ENCODE results near the gene CDYL. TPM values are rescaled to one million over a fixed set of nuclear protein-coding genes. Genes with fewer than 3 reads are reported as not detected.

The CDYL gene
- total RNA-seq, 1 donor from 2014 or later: 74.1 TPM

- Mint-ChIP-seq H3K4me3 (no peak overlapping the region), H3K27me3 (no peaks in the 10 kb centered on the region), H3K9me3 (peaks cover 12% of the 10 kb centered on the region), H3K27ac (peak overlapping the region; percentile 8), H3K36me3 (peaks cover 26% of the 10 kb centered on the region), H3K4me1 (ENCODE audit: unreplicated experiment) (peaks cover 40% of the 10 kb centered on the region)
- no peak for DNase-seq (ENCODE audit: extremely low spot score, unreplicated experiment)
- TF ChIP-seq CTCF (conservative IDR thresholded peaks at IDR 0.05): no peak
These were observed 12.3 kb downstream of the CDYL start for GRCh38 chr6:4788482-4788881.

- Mint-ChIP-seq H3K27me3 (no peaks in the 10 kb centered on the region), H3K27ac (peak overlapping the region; percentile 68), H3K4me1 (ENCODE audit: unreplicated experiment) (peaks cover 40% of the 10 kb centered on the region), H3K4me3 (peak overlapping the region; percentile 37), H3K9me3 (peaks cover 6% of the 10 kb centered on the region), H3K36me3 (peaks cover 20% of the 10 kb centered on the region)
- TF ChIP-seq CTCF (conservative IDR thresholded peaks at IDR 0.05): peak; percentile 38
- no peak for DNase-seq (ENCODE audit: extremely low spot score, unreplicated experiment)
These were observed 12.9 kb downstream of the CDYL start for GRCh38 chr6:4788953-4789584.

GRCh38 chr6:4790158-4790899, 14.1 kb downstream of the CDYL start:
- peak overlapping the region; percentile 38 for H3K27ac Mint-ChIP-seq
- peaks cover 12% of the 10 kb centered on the region for H3K36me3 Mint-ChIP-seq
- H3K27me3 Mint-ChIP-seq: no peaks in the 10 kb centered on the region

GRCh38 chr6:4794140-4794707, 18.0 kb downstream of the CDYL start:
- H3K4me1 Mint-ChIP-seq (ENCODE audit: unreplicated experiment): peaks cover 21% of the 10 kb centered on the region
- no peak overlapping the region for H3K4me3 Mint-ChIP-seq
- H3K27me3 Mint-ChIP-seq: no peaks in the 10 kb centered on the region
- TF ChIP-seq CTCF (conservative IDR thresholded peaks at IDR 0.05): no peak
- no peak for DNase-seq (ENCODE audit: extremely low spot score, unreplicated experiment)
- H3K9me3 Mint-ChIP-seq: peaks cover 10% of the 10 kb centered on the region
- peaks cover 4% of the 10 kb centered on the region for H3K36me3 Mint-ChIP-seq
- H3K27ac Mint-ChIP-seq: no peak overlapping the region

More at GRCh38 chr6:4790158-4790899, 14.1 kb downstream of the CDYL start:
- no peak for DNase-seq (ENCODE audit: extremely low spot score, unreplicated experiment)
- TF ChIP-seq CTCF (conservative IDR thresholded peaks at IDR 0.05): peak; percentile 56
- H3K4me1 Mint-ChIP-seq (ENCODE audit: unreplicated experiment): peaks cover 40% of the 10 kb centered on the region
- H3K9me3 Mint-ChIP-seq: peaks cover 6% of the 10 kb centered on the region
- no peak overlapping the region for H3K4me3 Mint-ChIP-seq

GRCh38 chr6:4797587-4797986, 21.4 kb downstream of the CDYL start:
- Mint-ChIP-seq H3K4me3 (no peak overlapping the region), H3K9me3 (peaks cover 5% of the 10 kb centered on the region), H3K27ac (no peak overlapping the region), H3K27me3 (no peaks in the 10 kb centered on the region), H3K36me3 (peaks cover 6% of the 10 kb centered on the region), H3K4me1 (ENCODE audit: unreplicated experiment) (peaks cover 10% of the 10 kb centered on the region)
- no peak for DNase-seq (ENCODE audit: extremely low spot score, unreplicated experiment)
- TF ChIP-seq CTCF (conservative IDR thresholded peaks at IDR 0.05): no peak

Measured in type B pancreatic cell (in vitro differentiated cells).